Measurements from ENCODE around the gene GNG13. TPM values are rescaled to one million over a fixed set of nuclear protein-coding genes. Genes with fewer than 3 reads are reported as not detected.

Gene GNG13
- total RNA-seq, 1 experiment from 2014 or later = not detected

DNA sequence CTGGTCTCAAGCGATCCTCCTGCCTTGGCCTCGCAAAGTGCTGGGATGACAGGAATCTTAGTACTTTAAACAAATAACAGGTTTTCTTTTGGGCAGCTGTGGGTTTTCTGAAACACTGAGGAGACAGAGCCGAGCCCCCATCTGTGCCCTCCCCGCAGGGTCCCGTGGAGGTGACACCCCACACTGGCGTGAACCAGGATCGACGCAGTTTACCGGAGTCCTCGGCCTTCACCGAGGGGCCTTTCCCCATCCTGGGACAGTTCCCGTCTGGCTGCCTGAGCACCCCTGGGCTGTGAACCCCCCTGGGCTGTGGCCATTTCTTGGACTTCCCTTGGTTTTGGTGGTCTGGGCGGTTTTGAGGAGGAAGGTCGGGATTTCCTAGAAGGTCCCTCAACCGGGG is 15.3 kb upstream of the GNG13 start:
- Mint-ChIP-seq H3K9me3 (peaks cover 0 to 6% of the 10 kb centered on the region in 2 experiments; a peak in 1 of 5 replicates), H3K27me3 (ENCODE audit: low read depth) (peaks cover 30% of the 10 kb centered on the region), H3K27ac (no peak overlapping the region), H3K36me3 (ENCODE audit: insufficient read depth in 1 of 3, low read depth in 3 of 3) (no peaks in the 10 kb centered on the region), H3K4me3 (no peak overlapping the region), H3K4me1 (peaks cover 6% of the 10 kb centered on the region in 2 experiments)
- Histone ChIP-seq H4K91ac (ENCODE audit: insufficient read length, low read depth, low read length) (no peak overlapping the region), H2BK5ac (ENCODE audit: insufficient read length, low read length) (no peak overlapping the region), H3K56ac (ENCODE audit: insufficient read length, low read depth, low read length) (no peak overlapping the region), H3T11ph (ENCODE audit: low read length) (no peak overlapping the region), H4K20me1 (ENCODE audit: control insufficient read depth, insufficient read depth, insufficient read length) (no peaks in the 10 kb centered on the region), H4K8ac (replicated peaks; ENCODE audit: insufficient read length, low read depth, low read length) (no peak overlapping the region), H2AK5ac (ENCODE audit: insufficient read length, low read length) (no peak overlapping the region), H2BK120ac (ENCODE audit: low read depth, low read length, poor library complexity, severe bottlenecking) (no peak overlapping the region), H3K4me1 (ENCODE audit: insufficient read depth, low read length) (no peaks in the 10 kb centered on the region), H3K18ac (ENCODE audit: insufficient read length, low read depth, low read length) (no peak overlapping the region), H4K5ac (ENCODE audit: insufficient read length, low read depth, low read length) (no peak overlapping the region), H3K79me2 (ENCODE audit: insufficient read depth, low read length) (no peaks in the 10 kb centered on the region), H3K14ac (ENCODE audit: insufficient read depth, low read length) (no peak overlapping the region; the same call in 1 of the 2 replicates), H2BK20ac (ENCODE audit: low read depth, low read length, poor library complexity, severe bottlenecking) (no peak overlapping the region), H3K79me1 (ENCODE audit: insufficient read depth, low read depth, low read length, poor library complexity, severe bottlenecking) (no peaks in the 10 kb centered on the region), H3K27ac (ENCODE audit: insufficient read length, low read depth, low read length) (no peak overlapping the region), H3K23ac (ENCODE audit: insufficient read length, low read depth, low read length) (no peak overlapping the region), H2BK15ac (ENCODE audit: low read depth, low read length) (no peak overlapping the region), H3K4ac (ENCODE audit: low read depth, low read length) (no peak overlapping the region), H3K27me3 (ENCODE audit: insufficient read depth, low read length) (no peaks in the 10 kb centered on the region; the same call in 1 of the 2 replicates), H3K4me2 (ENCODE audit: insufficient read depth, insufficient read length, low read length) (no peak overlapping the region), H3K9me3 (ENCODE audit: control insufficient read depth, low read depth, low read length) (no peaks in the 10 kb centered on the region), H2BK12ac (ENCODE audit: insufficient read length, low read depth, low read length) (no peak overlapping the region), H2AFZ (ENCODE audit: low read length) (no peak overlapping the region), H3K9ac (ENCODE audit: extremely low read depth, insufficient read length, low read length) (no peak overlapping the region), H3K23me2 (ENCODE audit: insufficient read length, low read depth, low read length, poor library complexity, severe bottlenecking) (peaks cover 5% of the 10 kb centered on the region)
- no CpG with 5 or more reads among the region's 15 CpGs for WGBS (ENCODE audit: extremely low coverage, insufficient read length, low lambda C conversion rate)
- no peak for TF ChIP-seq CTCF (conservative IDR thresholded peaks at IDR 0.05)
- DNase-seq = no peak
